Hindlimb muscle (tissue), 1 donor: Measurements from ENCODE around the gene UFM1. TPM values are rescaled to one million over a fixed set of nuclear protein-coding genes. Genes with fewer than 3 reads are reported as not detected.
"Not testable (repeated sequence)": the region's sequence is repeated elsewhere in the genome, so short reads cannot be mapped to it uniquely, and the experiment has no call there.

Experiments used
- DNase-seq: peaks from one replicate; pipeline ENCODE4 v3.0.0-alpha.2; 2013
- polyA plus RNA-seq: library from polyadenylated mRNA; unstranded; fragments of 120-200 nt; gene quantifications from one replicate; pipeline ENCODE4 v1.2.1, GENCODE V29; 2013; ENCODE audit not compliant: insufficient read length

The UFM1 gene
- polyA plus RNA-seq, 1 donor = 49.8 TPM

DNA sequence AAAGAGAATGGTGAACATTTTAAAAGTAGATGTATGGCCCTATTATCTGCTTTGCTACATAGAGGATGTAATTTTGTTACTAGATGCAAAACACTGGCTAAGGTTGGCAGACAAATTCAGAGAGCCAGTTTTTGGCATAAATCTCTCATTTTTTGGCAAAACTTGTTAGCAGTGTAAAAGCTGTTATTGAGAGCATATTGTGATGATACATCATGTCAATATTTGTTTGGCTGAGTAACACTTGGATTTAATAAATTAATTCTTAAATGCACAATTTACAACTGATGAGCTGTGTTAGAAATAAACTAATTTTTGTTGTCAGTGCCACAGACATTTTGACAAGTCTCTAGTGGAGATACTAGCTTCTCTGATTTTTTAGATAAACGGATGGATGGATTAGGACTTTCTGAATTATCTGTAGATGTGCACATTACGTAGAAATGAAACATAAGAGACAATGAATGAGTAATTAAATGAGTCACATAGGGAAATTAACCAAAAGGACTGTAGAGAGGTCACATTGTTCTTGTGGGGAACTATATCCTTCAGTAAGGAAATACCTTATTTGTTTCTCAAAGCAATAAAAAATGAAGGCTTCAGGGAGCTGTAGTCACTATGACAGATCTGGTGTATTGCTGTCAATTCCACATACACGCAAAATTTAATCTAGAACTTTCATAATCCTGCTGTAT is 17.4 kb downstream of the UFM1 start:
- no peak for DNase-seq

GRCh38 chr13:38369058-38369457 is 19.4 kb downstream of the UFM1 start:
- DNase-seq = no peak

DNA sequence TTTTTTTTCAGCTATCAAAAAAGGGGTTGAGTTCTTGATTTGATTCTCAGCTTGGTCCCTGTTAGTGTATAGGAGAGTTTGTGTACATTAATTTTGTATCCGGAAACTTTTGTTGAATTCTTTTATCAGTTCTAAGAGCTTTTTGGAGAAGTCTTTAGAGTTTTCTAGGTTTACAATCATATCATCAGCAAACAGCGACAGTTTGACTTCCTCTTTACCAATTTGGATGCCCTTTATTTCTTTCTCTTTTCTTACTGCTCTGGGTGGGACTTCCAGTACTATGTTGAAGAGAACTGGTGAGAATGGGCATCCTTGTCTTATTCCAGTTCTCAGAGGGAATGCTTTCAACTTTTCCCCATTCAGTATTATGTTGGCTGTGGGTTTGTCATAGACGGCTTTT is 20.4 kb downstream of the UFM1 start:
- DNase-seq = not testable (repeated sequence)

- no peak for DNase-seq
Observed at GRCh38 chr13:38372820-38373383, 23.3 kb downstream of the UFM1 start.

- DNase-seq = no peak
Observed at GRCh38 chr13:38376546-38376945, 26.9 kb downstream of the UFM1 start.

DNA sequence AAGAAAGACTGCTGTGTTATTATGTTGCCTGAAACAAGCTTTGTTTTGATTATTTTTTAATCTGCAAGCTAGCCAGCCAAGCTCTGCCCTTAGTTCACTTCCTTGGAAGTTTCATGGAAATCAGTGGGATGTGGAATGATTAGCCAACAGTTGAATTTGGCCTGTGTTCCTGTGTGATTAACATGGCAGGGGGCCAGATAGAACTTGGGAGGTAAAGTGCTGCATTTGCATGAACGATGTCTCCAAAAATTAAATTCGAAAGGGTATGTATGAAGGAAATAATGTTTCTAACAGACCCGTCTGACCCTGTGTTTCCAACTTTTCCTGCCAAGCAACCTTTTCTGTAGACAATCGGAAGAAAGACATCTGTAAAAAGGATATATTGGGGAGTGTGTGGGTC is 32.2 kb downstream of the UFM1 start:
- peak; percentile 72 for DNase-seq

DNA sequence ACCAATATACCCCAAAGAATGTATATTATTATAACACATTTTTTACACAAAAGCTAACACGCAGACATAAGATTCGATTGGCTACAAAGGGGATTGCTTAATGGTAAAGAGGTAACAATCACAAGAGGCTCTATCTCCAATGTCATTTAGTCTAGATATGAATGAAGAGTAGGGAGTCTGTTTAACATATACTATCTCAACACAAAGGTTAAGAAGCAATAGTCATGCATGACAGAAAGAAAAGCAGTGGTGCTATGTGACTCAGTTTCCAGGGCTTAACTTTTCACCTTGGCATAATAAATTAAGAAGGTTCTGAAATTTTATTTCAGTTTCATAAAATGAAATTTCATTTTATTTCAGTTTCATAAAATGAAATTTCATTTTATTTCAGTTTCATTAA is 33.3 kb downstream of the UFM1 start:
- no peak for DNase-seq

DNA sequence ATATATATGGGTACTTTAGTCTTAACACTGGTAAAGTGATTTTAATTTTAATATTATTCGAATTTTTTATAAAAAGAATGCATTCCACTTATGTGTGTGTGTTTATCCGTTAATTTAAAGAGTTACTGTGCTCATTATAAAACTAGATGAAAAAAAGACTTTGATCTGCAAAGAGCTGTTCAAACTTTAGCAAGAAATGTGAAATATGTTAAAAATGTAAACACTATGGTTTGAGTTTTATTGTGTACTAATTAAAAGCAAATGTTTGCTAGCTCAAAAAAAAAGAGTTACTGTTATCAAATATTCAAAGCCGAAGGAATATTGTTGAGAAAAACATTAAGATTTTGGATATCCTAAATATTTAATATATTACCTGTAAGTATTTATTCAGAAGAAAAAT is 34.5 kb downstream of the UFM1 start:
- no peak for DNase-seq

GRCh38 chr13:38385153-38385891 is 35.7 kb downstream of the UFM1 start:
- DNase-seq = no peak

DNA sequence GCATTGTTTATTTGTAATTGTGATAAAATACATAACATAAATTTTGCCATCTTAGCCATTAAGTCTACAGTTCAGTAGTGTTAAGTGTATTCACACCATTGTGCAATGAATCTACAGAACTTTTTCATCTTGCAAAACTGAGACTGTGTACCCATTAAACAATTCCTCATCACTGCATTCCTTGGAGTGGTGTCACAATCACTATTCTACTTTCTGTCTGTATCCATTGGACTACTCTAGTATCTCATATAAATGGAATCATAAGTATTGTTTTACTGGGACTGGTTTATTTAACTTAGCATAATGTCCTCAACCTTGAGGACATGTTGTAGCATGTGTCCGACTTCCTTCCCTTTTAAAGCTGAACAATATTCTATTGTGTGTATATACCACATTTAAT is 36.8 kb downstream of the UFM1 start:
- no peak for DNase-seq

GRCh38 chr13:38391341-38391740 is 41.7 kb downstream of the UFM1 start:
- no peak for DNase-seq

DNA sequence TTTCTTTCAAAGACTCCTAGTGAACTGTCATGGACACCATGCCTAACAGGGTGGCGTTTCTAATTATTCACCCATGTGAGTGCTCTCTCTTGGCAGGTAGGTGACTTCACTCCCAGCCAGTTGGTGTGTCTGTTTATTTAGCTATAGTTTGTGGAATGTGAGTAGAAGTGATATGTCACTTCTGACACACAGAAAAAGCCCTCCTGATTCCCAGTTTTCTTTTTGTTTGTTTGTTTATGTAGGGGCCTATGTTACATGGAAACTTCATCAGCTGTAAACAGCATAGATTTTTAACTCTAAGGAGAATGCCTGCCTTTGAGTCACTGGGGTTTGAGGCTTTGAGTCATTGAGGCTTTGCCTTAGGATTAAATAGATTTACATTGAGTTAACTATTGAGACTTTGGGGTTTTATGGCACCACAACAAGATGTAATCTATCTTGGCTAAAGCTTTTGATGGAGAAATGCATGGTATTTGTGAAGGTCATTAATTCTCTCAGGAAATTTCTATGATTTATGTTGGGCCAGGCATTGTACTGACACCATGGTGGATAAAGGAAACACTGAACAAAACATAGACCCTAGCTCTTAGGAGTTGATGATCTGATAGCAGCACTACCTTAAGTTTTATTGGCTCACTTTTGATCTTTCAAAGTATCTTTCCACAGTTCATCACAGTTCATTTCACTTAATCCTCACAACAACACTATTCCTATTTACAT is 45.3 kb downstream of the UFM1 start:
- no peak for DNase-seq

GRCh38 chr13:38395497-38395788 is 45.8 kb downstream of the UFM1 start:
- DNase-seq = no peak

DNA sequence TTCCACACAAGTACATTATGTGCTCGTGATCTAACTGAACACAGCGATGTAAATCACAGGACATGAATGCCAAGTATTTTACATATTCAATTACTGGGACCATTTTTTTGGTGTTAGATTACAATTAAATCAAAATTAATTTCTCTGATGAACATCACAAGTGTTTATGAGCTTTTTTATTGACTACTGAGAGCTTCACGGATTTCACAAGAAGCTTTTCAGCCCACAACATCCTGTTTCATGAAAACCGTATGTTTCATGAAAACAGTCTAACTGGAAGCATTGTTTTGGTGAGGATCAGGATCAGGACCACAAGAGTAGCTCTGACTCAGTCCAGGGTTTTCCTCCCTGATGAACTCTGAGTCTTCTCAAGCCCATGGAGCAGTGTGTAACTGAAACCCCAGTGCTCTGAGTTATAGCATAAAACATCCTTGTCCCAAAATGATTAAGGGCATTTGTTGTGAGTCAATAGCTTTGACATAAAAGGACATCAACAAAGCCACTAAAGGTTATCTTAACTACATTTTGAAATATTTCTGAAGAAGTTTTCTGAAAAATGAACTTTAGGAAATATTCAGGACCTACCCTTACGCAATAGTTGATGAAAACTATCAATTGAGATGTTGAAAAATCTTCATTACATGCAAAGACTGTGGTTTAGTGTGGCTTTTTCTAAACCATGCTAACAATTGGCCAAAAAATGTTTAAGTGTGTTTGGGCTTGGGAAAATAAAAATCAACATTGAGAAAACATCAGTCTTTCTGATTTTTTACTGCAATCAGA is 49.3 kb downstream of the UFM1 start:
- DNase-seq = no peak

- DNase-seq = no peak
Observed at GRCh38 chr13:38399535-38399934, 49.9 kb downstream of the UFM1 start.

- DNase-seq = no peak
Observed at GRCh38 chr13:38401276-38401675, 51.6 kb downstream of the UFM1 start.

DNA sequence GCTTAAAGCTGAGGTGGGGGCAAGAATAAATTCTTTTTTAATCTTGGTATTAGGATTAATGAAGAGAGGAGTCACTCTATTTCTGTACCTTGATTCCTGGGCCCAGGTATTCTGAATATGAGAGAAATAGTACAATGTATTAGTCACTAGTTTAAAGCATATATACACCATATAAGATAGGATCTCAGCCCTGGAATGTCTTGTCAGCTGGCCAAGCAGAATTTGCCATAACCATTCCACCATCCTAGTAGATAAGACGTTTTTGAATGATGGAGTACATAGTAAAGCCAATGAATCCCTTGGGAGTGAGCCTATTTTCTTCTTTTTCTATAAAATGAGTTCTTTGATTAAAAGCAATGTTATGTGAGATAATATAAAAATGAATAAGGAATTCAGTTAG is 55.6 kb downstream of the UFM1 start:
- DNase-seq = no peak

- no peak for DNase-seq
Observed at GRCh38 chr13:38409771-38410170, 60.1 kb downstream of the UFM1 start.

- DNase-seq = peak; percentile 17
Observed at GRCh38 chr13:38412266-38412665, 62.6 kb downstream of the UFM1 start.
